Activated B cell treated with CpG ODN at 0.5 μM for 24 hours (primary cell): ENCODE data around the gene STIM2. TPM values are rescaled to one million over a fixed set of nuclear protein-coding genes. Genes with fewer than 3 reads are reported as not detected.

Experiments used
- ATAC-seq: fragments of 200-7000 bp; cut with Tn5 transposase; one replicate; pipeline ENCODE4 v1.10.0; 2021; ENCODE audit warnings: low read depth, mild to moderate bottlenecking, moderate library complexity
- CTCF ChIA-PET: fragments of 350-600 bp; sonication (Branson Sonifier 250); formaldehyde crosslinking; loops from one replicate; lab custom pipeline; 2021; ENCODE audit warnings: antibody characterized with exemption; lab: Charles Lee
- POLR2A ChIA-PET: fragments of 350-600 bp; sonication (Branson Sonifier 250); formaldehyde crosslinking; loops from one replicate; lab custom pipeline; 2021; ENCODE audit warnings: antibody characterized with exemption; lab: Charles Lee
- DNase-seq: peaks from one replicate; pipeline ENCODE4 v3.0.0; 2022
- H3K27ac Mint-ChIP-seq: one replicate; pipeline ENCODE4 v1.8.0; 2020; ENCODE audit warnings: mixed read lengths
- H3K27me3 Mint-ChIP-seq: one replicate; pipeline ENCODE4 v1.8.0; 2021; ENCODE audit warnings: mixed read lengths
- H3K36me3 Mint-ChIP-seq: one replicate; pipeline ENCODE4 v1.8.0; 2021; ENCODE audit warnings: low read depth, mixed read lengths
- H3K4me1 Mint-ChIP-seq: one replicate; pipeline ENCODE4 v1.8.0; 2021; ENCODE audit warnings: mixed read lengths
- H3K4me3 Mint-ChIP-seq: one replicate; pipeline ENCODE4 v1.8.0; 2020; ENCODE audit warnings: mild to moderate bottlenecking, mixed read lengths
- H3K9me3 Mint-ChIP-seq: one replicate; pipeline ENCODE4 v1.8.0; 2020; ENCODE audit warnings: mixed read lengths
- CTCF ChIP-seq: fragments of 200-600 bp; IDR thresholded peaks from one replicate; pipeline ENCODE4 v1.8.0; 2022; ENCODE audit warnings: antibody characterized with exemption, mild to moderate bottlenecking
- intact Hi-C: fragments of 100-400 bp; cut with micrococcal nuclease; formaldehyde crosslinking; loops from one replicate; pipeline ENCODE4 v1.15.1; 2024
- total RNA-seq: library from RNA; stranded (reverse); gene quantifications from 2 replicates; pipeline ENCODE4 v1.2.3, GENCODE V29; 2022

STIM2 gene
- total RNA-seq, 1 donor from 2014 or later = 59.8 TPM

- H3K27ac Mint-ChIP-seq = no peak overlapping the region
- POLR2A ChIA-PET = interaction anchor here (1.2 kb wide), 1 partner anchor 426 kb away, joined by 4 read pairs; no protein-coding TSS in a partner anchor
- CTCF ChIA-PET = interaction anchor here (0.8 to 6.1 kb wide), 16 partner anchors 9 to 679 kb away, joined by 3 to 63 read pairs (median 5); no protein-coding TSS in a partner anchor
Observed at GRCh38 chr4:27009539-27009938, 148.9 kb downstream of the STIM2 start.

GRCh38 chr4:27010334-27010940, 149.8 kb downstream of the STIM2 start:
- DNase-seq (peak; percentile 31), ATAC-seq (peak; percentile 85)
- Mint-ChIP-seq H3K4me3 (no peak overlapping the region), H3K9me3 (no peaks in the 10 kb centered on the region), H3K4me1 (peaks cover 5% of the 10 kb centered on the region), H3K27ac (peak overlapping the region; percentile 80), H3K27me3 (no peaks in the 10 kb centered on the region), H3K36me3 (peaks cover 42% of the 10 kb centered on the region)
- CTCF ChIA-PET = interaction anchor here (0.6 to 6.1 kb wide), 19 partner anchors 10 to 680 kb away, joined by 3 to 63 read pairs (median 4); no protein-coding TSS in a partner anchor
- POLR2A ChIA-PET = interaction anchor here (0.8 to 1.2 kb wide), 3 partner anchors 157 to 548 kb away, joined by 3 to 4 read pairs (median 3); no protein-coding TSS in a partner anchor
- intact Hi-C loops = loop anchor here (1.0 to 5.0 kb wide), 8 partner anchors 149 to 1022 kb away; no protein-coding TSS in a partner anchor
- TF ChIP-seq CTCF = peak; percentile 95

More at GRCh38 chr4:27009539-27009938, 148.9 kb downstream of the STIM2 start:
- intact Hi-C loops = no loop called here
- Mint-ChIP-seq H3K4me1 (peaks cover 5% of the 10 kb centered on the region), H3K4me3 (no peak overlapping the region), H3K27me3 (no peaks in the 10 kb centered on the region), H3K9me3 (no peaks in the 10 kb centered on the region), H3K36me3 (peaks cover 38% of the 10 kb centered on the region)
- no peak for TF ChIP-seq CTCF
- ATAC-seq (no peak), DNase-seq (no peak)

GRCh38 chr4:27011401-27011800, 150.8 kb downstream of the STIM2 start:
- peaks cover 4% of the 10 kb centered on the region for H3K9me3 Mint-ChIP-seq
- peaks cover 5% of the 10 kb centered on the region for H3K4me1 Mint-ChIP-seq
- no peak overlapping the region for H3K27ac Mint-ChIP-seq
- H3K36me3 Mint-ChIP-seq = peaks cover 47% of the 10 kb centered on the region
- POLR2A ChIA-PET = no interaction called here
- no peak overlapping the region for H3K4me3 Mint-ChIP-seq
- no peak for DNase-seq
- no peaks in the 10 kb centered on the region for H3K27me3 Mint-ChIP-seq
- intact Hi-C loops = loop anchor here (2.0 to 5.0 kb wide), 3 partner anchors 223 to 984 kb away; no protein-coding TSS in a partner anchor
- no peak for ATAC-seq
- CTCF ChIA-PET = no interaction called here
- TF ChIP-seq CTCF = no peak

GRCh38 chr4:27013012-27013411, 152.4 kb downstream of the STIM2 start:
- ChIA-PET POLR2A (no interaction called here), CTCF (no interaction called here)
- no peak for ATAC-seq
- Mint-ChIP-seq H3K36me3 (peaks cover 54% of the 10 kb centered on the region), H3K27ac (no peak overlapping the region), H3K4me1 (peaks cover 5% of the 10 kb centered on the region), H3K4me3 (no peak overlapping the region), H3K27me3 (no peaks in the 10 kb centered on the region), H3K9me3 (peaks cover 4% of the 10 kb centered on the region)
- intact Hi-C loops = loop anchor here (5.0 kb wide), 1 partner anchor 986 kb away; no protein-coding TSS in a partner anchor
- no peak for TF ChIP-seq CTCF
- no peak for DNase-seq

GRCh38 chr4:27016551-27016950, 155.9 kb downstream of the STIM2 start:
- H3K27me3 Mint-ChIP-seq = no peaks in the 10 kb centered on the region
- H3K36me3 Mint-ChIP-seq = peaks cover 72% of the 10 kb centered on the region
- ChIA-PET CTCF (no interaction called here), POLR2A (no interaction called here)
- TF ChIP-seq CTCF = no peak
- no peak overlapping the region for H3K27ac Mint-ChIP-seq
- no peak for DNase-seq
- no peak overlapping the region for H3K4me3 Mint-ChIP-seq
- no peaks in the 10 kb centered on the region for H3K4me1 Mint-ChIP-seq
- H3K9me3 Mint-ChIP-seq = peaks cover 4% of the 10 kb centered on the region
- ATAC-seq = no peak
- intact Hi-C loops = no loop called here
